GM18526 (cell line): ENCODE data around the gene ATG101.

Experiments used
- POLR2A ChIP-seq: IDR thresholded peaks from 3 replicates; pipeline ENCODE4 v1.6.1; 2011; ENCODE audit not compliant: insufficient read length; ENCODE audit errors: extremely low read depth

ATG101 gene, protein sequence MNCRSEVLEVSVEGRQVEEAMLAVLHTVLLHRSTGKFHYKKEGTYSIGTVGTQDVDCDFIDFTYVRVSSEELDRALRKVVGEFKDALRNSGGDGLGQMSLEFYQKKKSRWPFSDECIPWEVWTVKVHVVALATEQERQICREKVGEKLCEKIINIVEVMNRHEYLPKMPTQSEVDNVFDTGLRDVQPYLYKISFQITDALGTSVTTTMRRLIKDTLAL

DNA sequence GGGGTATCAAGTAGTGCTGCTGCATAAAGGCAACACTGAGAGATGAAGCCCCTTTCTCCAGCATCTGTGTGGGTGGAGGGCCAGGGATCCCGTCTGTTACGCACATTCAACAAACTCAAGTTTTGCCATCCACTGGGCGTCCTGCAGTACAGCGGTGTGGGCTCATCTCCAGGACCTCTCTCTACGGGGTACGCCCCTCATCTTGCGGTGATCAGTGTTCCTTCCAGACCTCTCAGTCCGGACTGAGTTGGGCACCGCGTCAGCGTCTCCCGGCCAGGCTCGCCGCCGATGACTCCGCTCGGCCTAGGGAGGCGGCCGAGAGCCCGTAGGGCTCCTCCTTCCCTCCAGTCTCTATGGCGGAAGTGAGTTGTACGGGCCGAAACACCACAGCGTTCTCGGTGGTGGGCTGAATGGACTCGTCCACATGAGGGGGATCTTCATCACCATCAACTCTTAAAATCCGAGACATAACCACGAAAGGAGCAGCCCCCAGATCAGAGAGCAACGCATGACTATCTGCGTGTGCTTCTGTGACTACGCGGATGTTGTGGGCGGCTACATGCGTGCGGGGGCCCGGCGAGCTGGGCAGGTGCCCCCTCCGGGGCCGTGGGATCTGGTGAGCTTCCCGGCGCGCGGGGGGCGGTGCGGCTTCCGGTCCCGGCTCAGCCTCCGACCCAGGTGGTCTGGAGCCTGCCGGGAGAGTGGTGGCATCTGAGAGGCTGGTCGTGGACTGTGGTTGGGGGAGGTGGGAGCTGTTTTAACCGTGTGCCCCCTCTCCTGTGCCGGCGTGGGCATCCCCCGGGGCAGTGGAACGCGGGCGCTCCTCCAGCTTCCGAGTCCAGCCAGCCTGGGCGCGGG is at the start of gene ATG101:
TSS of gene ATG101 (plus strand) at position 652 of the 858 bp plus-strand sequence. CDS start 3,673 bp downstream, outside the sequence.
- TF ChIP-seq POLR2A: peak; percentile 81

- TF ChIP-seq POLR2A: no peak
These were observed 49.0 kb upstream of the ATG101 start for GRCh38 chr12:52020539-52021336.

DNA sequence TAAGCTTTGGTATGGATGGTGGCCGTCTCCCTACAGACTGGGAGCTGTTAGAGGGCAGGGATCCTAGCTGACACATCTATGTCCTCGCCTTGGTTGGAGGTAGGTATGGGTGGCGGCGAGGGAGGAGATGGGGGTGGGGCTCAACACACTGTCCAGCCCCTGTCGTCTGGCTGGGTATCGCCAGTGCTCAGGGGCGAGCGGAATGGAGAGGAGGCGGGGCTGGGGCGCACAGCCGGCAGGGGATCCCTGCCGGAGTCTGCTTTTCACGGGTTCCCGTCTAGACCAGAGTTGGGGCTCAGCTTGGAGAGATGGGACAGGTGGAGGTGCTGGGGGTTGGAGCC is 47.0 kb upstream of the ATG101 start:
- TF ChIP-seq POLR2A: no peak

DNA sequence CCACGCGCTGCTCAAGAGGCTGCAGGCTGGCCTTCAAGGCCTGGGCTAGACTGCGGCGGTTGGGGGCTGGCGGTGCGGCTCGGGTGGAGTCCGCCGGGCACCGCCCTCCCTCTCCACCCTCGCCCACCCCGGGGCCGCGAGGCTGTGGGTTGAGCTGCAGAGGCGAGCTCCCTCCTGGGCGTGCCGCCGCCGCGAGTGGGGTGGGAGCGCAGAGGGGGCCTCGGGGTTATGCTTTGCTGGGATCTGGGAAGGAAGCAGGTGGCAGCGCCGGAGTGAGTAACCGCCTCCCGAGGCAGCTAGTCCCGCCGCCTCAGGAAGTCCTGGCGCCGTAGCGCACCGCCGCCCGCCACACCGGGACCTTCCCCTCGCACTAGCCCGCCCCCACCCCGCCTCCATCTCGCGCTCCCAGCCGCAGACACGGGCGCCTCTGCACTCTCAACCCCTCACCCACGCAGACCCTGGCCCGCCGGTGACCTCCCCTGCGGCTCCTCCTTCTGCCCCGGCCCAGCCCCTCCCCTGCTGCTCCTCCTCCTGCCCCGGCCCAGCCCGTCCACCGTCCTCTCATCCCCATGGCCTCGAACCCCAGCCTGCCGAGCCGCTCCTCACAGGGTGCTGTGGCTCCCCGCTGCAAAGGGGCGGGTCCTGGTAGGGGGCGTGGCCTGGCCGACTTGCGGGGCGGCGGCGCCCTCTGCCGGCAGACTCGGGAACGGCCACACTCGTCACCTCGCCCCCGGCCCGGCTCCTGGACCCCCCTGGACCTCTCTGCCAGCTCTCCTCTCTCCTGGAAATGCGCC is 46.4 kb upstream of the ATG101 start:
- no peak for TF ChIP-seq POLR2A

- TF ChIP-seq POLR2A: no peak
These were observed 45.6 kb upstream of the ATG101 start for GRCh38 chr12:52023976-52024688.

DNA sequence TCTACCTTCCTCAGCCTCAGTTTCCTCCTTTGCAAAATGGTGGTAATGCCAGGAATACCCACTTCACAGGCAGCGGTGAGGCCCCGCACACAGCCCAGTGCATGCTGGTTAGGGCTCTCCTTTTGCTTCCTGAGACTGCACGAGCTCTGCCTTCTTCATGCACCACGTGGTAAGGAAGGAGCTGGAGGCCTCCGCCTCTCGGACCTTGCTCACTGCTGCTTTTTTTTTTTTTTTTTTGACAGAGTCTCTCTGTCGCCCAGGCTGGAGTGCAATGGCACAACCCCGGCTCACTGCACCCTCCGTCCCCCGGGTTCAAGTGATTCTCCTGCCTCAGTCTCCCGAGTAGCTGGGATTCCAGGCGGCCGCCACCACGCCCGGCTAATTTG is 44.9 kb upstream of the ATG101 start:
- TF ChIP-seq POLR2A: no peak

DNA sequence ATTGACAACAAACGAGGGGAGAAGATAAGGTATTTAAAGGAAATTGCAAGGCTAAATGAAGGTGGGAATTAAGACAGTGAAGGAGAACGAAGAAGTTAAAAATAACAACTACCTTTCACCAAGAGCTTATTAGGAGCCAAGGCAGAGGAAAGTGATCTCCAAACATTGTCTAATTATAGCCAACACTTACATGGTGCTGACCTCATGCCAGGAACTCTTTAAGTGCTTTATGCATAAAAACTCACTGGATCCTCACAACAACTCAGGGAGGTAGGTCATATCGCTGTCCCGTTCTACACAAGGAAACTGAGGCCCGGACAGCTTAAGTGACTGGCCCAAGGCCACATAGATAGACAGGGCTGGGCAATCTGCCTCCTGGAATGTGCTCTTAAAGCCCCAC is 43.5 kb upstream of the ATG101 start:
- no peak for TF ChIP-seq POLR2A

GRCh38 chr12:52027085-52027843 is 42.5 kb upstream of the ATG101 start:
- no peak for TF ChIP-seq POLR2A

DNA sequence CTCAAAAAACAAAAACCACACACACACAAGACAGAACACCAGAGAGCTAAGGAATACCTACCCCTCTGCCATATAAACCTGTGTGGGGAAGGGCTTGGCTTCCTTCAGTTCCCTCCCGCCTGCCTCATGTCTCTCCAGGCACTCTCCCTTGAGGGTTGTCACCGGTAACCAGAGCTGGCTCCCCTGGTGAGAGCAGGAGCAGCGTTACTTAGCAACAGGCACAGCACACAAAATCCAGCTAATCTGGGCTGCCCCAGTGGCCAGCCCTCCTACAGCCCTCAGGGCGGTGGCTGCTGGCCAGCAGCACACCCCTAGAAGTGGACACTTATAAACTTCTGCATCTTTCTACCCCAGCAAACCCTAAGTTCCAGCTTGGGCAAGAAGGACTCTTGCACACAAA is 40.1 kb upstream of the ATG101 start:
- TF ChIP-seq POLR2A: no peak

DNA sequence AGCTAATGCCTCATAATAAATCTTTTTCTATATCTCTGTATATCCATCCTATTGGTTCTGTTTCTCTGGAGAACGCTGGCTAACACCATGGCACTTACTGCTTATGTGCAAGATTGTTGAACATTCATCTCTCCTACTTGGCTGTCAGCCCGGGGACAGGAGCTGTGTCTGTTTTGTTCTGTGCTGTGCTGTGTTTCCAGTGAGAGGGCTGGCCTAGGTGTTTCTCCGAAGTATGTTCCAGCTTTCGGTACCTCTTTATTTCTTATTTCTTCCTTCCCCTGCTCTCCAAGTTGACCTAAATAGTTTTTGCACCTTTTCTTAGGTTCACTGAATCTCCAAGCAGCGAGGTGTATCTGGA is 37.4 kb upstream of the ATG101 start:
- TF ChIP-seq POLR2A: no peak

DNA sequence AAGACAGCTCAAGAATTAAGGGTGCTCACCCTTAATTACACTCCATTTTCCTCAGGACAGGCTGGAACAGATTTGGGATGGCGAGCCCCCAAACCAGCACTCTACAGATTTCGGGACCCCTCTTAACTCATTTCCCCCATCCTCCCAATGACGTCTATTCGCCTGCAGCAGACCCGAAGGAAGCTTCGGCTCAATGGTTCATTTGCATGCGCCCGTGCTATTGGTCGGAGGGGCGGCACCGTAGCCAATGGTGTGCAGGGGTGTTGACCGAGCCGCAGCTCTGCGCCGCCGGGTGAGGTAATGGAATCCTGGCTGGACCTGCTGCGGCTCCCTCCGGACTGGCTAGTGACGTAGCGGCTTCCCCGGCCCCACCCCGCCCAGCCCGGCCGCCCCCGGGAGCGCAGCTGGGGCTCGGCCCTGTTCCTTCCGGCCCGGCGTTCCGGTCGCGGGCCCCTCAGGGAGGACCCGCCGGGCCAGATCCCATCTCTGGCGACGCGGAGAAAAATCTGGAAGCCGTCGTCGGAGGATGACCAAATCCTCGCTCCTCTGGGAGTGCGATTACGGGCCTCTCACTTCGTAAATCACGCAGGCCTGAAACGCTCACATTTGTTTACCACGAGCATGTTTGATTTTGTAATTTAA is 36.9 kb upstream of the ATG101 start:
- peak; percentile 53 for TF ChIP-seq POLR2A

- TF ChIP-seq POLR2A: no peak
These were observed 36.2 kb upstream of the ATG101 start for GRCh38 chr12:52033446-52034140.

DNA sequence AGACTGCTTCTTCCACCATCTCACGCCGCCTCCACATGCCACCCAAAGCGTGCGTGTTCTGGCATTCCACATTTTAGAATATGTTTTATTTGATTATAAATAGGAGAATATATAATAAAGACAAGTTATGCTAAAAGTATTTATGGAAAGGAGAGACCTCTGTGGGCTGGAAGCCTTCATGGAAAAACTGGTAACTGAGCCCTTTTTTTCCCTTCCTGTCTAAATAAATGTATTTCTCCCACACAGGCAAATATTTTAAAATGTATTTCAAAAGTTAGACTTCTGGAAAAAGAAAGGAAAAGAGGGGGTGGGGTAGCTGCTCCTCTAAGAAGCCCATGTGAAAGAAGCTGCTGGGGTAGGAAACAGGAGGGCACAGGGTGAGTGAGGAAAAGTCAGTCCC is 34.6 kb upstream of the ATG101 start:
- TF ChIP-seq POLR2A: no peak
